IMR-90 (cell line): ENCODE data around the gene VWA8. TPM values are rescaled to one million over a fixed set of nuclear protein-coding genes. Genes with fewer than 3 reads are reported as not detected.

Experiments used
- ATAC-seq: fragments of 200-7000 bp; cut with Tn5 transposase; 2 replicates; pipeline ENCODE4 v1.9.1; 2020; ENCODE audit warnings: low read depth, mild to moderate bottlenecking, moderate library complexity
- BruUV-seq: library from RNA; stranded (reverse); fragments of 400-500 nt; replicated peaks from 2 replicates; lab custom pipeline; 2021; lab: Mats Ljungman, UMichigan
- CTCF ChIA-PET: fragments of 300-600 bp; formaldehyde crosslinking; extraction: SDS; loops from one replicate; lab custom pipeline; 2021; ENCODE audit warnings: antibody characterized with exemption; lab: Yijun Ruan, JAX
- POLR2A ChIA-PET: fragments of 300-600 bp; sonication (Branson Sonifier 250); formaldehyde crosslinking; loops from one replicate; lab custom pipeline; 2022; ENCODE audit warnings: antibody characterized with exemption; ENCODE audit not compliant: unreplicated experiment; lab: Charles Lee
- DNase-seq: peaks from one replicate; pipeline ENCODE4 v3.0.0; 2013
- H2AFZ ChIP-seq: replicated peaks from 2 replicates; pipeline ENCODE3; 2013; ENCODE audit warnings: low read length, mild to moderate bottlenecking; ENCODE audit not compliant: poor library complexity
- H2AK5ac ChIP-seq: 2 replicates; pipeline ENCODE4 v1.6.1; 2013; ENCODE audit warnings: low read depth, low read length, inconsistent platforms
- H2AK9ac ChIP-seq: replicated peaks from 2 replicates; pipeline ENCODE3; 2013; ENCODE audit warnings: mild to moderate bottlenecking, low read depth, low read length, moderate library complexity; ENCODE audit not compliant: poor library complexity
- H2BK120ac ChIP-seq: 2 replicates; pipeline ENCODE4 v1.6.1; 2013; ENCODE audit warnings: low read depth, low read length, inconsistent platforms
- H2BK15ac ChIP-seq: 3 replicates; pipeline ENCODE4 v1.6.1; 2013; ENCODE audit warnings: low read depth, low read length, inconsistent platforms
- H2BK20ac ChIP-seq: 2 replicates; pipeline ENCODE4 v1.6.1; 2013; ENCODE audit warnings: low read depth, mild to moderate bottlenecking, inconsistent platforms, low read length, moderate library complexity
- H2BK5ac ChIP-seq: 2 replicates; pipeline ENCODE4 v1.6.1; 2013; ENCODE audit warnings: mild to moderate bottlenecking, low read depth, low read length, inconsistent platforms; ENCODE audit not compliant: poor library complexity, severe bottlenecking
- H3K14ac ChIP-seq: replicated peaks from 2 replicates; pipeline ENCODE4 v1.6.1; 2013; ENCODE audit warnings: low read depth, low read length, inconsistent platforms
- H3K18ac ChIP-seq: 2 replicates; pipeline ENCODE4 v1.6.1; 2013; ENCODE audit warnings: low read depth, low read length, control low read depth
- H3K23ac ChIP-seq: 2 replicates; pipeline ENCODE4 v1.6.1; 2013; ENCODE audit warnings: low read depth, low read length, inconsistent platforms
- H3K27ac ChIP-seq: 2 replicates; pipeline ENCODE4 v1.5.1; 2013; ENCODE audit warnings: mild to moderate bottlenecking, control low read depth, low read length; ENCODE audit not compliant: insufficient read depth
- H3K27me3 ChIP-seq: 2 replicates; pipeline ENCODE4 v1.6.1; 2013; ENCODE audit warnings: low read length; ENCODE audit not compliant: control insufficient read depth, insufficient read depth
- H3K36me3 ChIP-seq: 2 replicates; pipeline ENCODE4 v1.6.1; 2013; ENCODE audit warnings: low read length, mixed read lengths; ENCODE audit not compliant: control insufficient read depth, insufficient read depth
- H3K4ac ChIP-seq: 2 replicates; pipeline ENCODE4 v1.6.1; 2013; ENCODE audit warnings: low read depth, low read length, inconsistent platforms
- H3K4me1 ChIP-seq: 2 replicates; pipeline ENCODE4 v1.6.1; 2013; ENCODE audit warnings: low read length, mixed read lengths; ENCODE audit not compliant: control insufficient read depth, insufficient read depth
- H3K4me2 ChIP-seq: 2 replicates; pipeline ENCODE4 v1.6.1; 2013; ENCODE audit warnings: low read depth, mild to moderate bottlenecking, control low read depth, low read length, moderate library complexity
- H3K4me3 ChIP-seq: 2 replicates; pipeline ENCODE4 v1.5.1; 2013; ENCODE audit warnings: low read depth, mild to moderate bottlenecking, control low read depth, low read length, moderate library complexity; ENCODE audit not compliant: insufficient read depth
- H3K56ac ChIP-seq: 2 replicates; pipeline ENCODE4 v1.6.1; 2013; ENCODE audit warnings: low read length, inconsistent platforms; ENCODE audit not compliant: insufficient read depth; ENCODE audit errors: extremely low read depth
- H3K79me1 ChIP-seq, 2 experiments: 2 replicates each; pipeline ENCODE4 v1.6.1; 2013; ENCODE audit warnings: low read length in 2 of 2, inconsistent platforms in 1 of 2, low read depth in 1 of 2
- H3K9ac ChIP-seq: 2 replicates; pipeline ENCODE4 v1.6.1; 2013; ENCODE audit warnings: low read depth, low read length, control low read depth
- H3K9me1 ChIP-seq: 2 replicates; pipeline ENCODE4 v1.6.1; 2013; ENCODE audit warnings: low read length, inconsistent platforms; ENCODE audit not compliant: insufficient read depth
- H3K9me3 ChIP-seq: 2 replicates; pipeline ENCODE4 v1.6.1; 2013; ENCODE audit warnings: low read length; ENCODE audit not compliant: control insufficient read depth, insufficient read depth
- H4K20me1 ChIP-seq: 2 replicates; pipeline ENCODE4 v1.6.1; 2013; ENCODE audit warnings: low read length, inconsistent platforms; ENCODE audit not compliant: insufficient read depth
- H4K5ac ChIP-seq: 2 replicates; pipeline ENCODE4 v1.6.1; 2013; ENCODE audit warnings: mild to moderate bottlenecking, low read depth, low read length, control low read depth
- H4K8ac ChIP-seq, 2 experiments: 2 replicates each; pipeline ENCODE4 v1.6.1; 2013; ENCODE audit warnings: low read depth in 2 of 2, low read length in 2 of 2, control low read depth in 1 of 2, inconsistent platforms in 1 of 2
- H4K91ac ChIP-seq: 2 replicates; pipeline ENCODE4 v1.6.1; 2013; ENCODE audit warnings: low read depth, low read length, inconsistent platforms; ENCODE audit not compliant: insufficient read depth
- CEBPB ChIP-seq: IDR thresholded peaks from 2 replicates; pipeline ENCODE4 v1.6.1; 2012; ENCODE audit warnings: low read depth, low read length, improper control_type of control experiment
- CHD1 ChIP-seq: IDR thresholded peaks from 2 replicates; pipeline ENCODE4 v1.6.1; 2012; ENCODE audit warnings: low read depth, low read length, improper control_type of control experiment
- MAFK ChIP-seq: IDR thresholded peaks from 2 replicates; pipeline ENCODE4 v1.6.1; 2012; ENCODE audit warnings: low read depth, low read length, improper control_type of control experiment
- NFE2L2 ChIP-seq: fragments of 150-350 bp; IDR thresholded peaks from 2 replicates; pipeline ENCODE4 v1.6.1; 2016; ENCODE audit warnings: low read depth, mild to moderate bottlenecking, low read length
- SMC3 ChIP-seq: fragments of 150-350 bp; IDR thresholded peaks from 2 replicates; pipeline ENCODE4 v1.6.1; 2016; ENCODE audit warnings: low read depth, mild to moderate bottlenecking, antibody characterized with exemption, low read length, moderate library complexity
- WGBS, 2 experiments: methylation state at CpG; one replicate each; pipeline versions ENCODE4 v1.1.5 to v1.1.7; 2013; ENCODE audit warnings: missing lambda C conversion rate in 2 of 2; ENCODE audit not compliant: insufficient read length in 1 of 2; ENCODE audit errors: extremely low coverage in 2 of 2; 5-methylcytosine and 5-hydroxymethylcytosine counted together
- dilution Hi-C: fragments of 300-500 bp; cut with HindIII; formaldehyde crosslinking; loops from one replicate; pipeline ENCODE4 v1.14.3; 2018; ENCODE audit warnings: low sequenced_read_pairs; ENCODE audit not compliant: unreplicated experiment
- in situ Hi-C: fragments of 300-500 bp; cut with MboI; formaldehyde crosslinking; loops from 3 replicates; pipeline ENCODE4 v1.14.3; 2019; ENCODE audit warnings: low sequenced_read_pairs, inconsistent platforms, mixed read lengths
- intact Hi-C: fragments of 100-400 bp; cut with micrococcal nuclease; formaldehyde crosslinking; loops from 2 replicates; pipeline ENCODE4 v1.10.0; 2022
- polyA plus RNA-seq, 3 experiments: library from polyadenylated mRNA; depleted of rRNA; stranded (reverse); fragments of >200 nt; gene quantifications; 2 replicates each; pipeline ENCODE4 v1.2.3, GENCODE V29; 2012; ENCODE audit warnings: low replicate concordance in 1 of 3
- total RNA-seq: library from RNA; depleted of rRNA; stranded (reverse); fragments of >200 nt; gene quantifications from 2 replicates; pipeline ENCODE4 v1.2.3, GENCODE V29; 2012
- TF ChIP-seq, protein P1 (sequence below): fragments of 150-350 bp; IDR thresholded peaks from 2 replicates; pipeline ENCODE4 v1.6.1; 2016; ENCODE audit warnings: low read depth, mild to moderate bottlenecking, low read length, moderate library complexity, borderline replicate concordance

VWA8 gene
- total and polyA plus RNA-seq, 2 of the 4 experiments (the other 2 are of a cell fraction): 5.9 to 18.3 TPM

DNA sequence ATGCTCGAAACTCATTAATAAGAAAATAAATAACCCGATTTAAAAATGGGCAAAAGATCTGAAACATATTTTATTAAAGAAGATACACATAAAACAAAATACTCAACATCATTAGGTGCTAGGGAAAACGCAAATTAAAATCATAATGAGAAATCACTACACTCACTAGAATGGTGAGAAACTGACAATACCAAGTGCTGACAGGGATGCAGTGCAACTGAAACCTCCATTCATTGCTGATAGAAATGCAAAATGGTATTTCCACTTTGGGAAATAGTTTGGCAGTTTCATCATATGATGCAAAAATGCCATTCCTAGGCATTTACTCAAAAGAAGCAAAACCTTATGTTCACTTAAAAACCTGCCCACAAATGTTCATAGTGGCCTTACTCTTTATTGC is 278.1 kb downstream of the VWA8 start:
- Histone ChIP-seq H3K9ac (no peak overlapping the region), H3K27me3 (no peaks in the 10 kb centered on the region), H4K5ac (no peak overlapping the region), H2AK5ac (no peak overlapping the region), H3K4me1 (peaks cover 2% of the 10 kb centered on the region; the same call in 1 of the 2 replicates), H2BK20ac (no peak overlapping the region), H3K14ac (no peak overlapping the region), H4K8ac (no peak overlapping the region), H3K4me2 (no peak overlapping the region), H2BK120ac (no peak overlapping the region), H2AK9ac (no peak overlapping the region), H3K9me1 (peaks cover 3% of the 10 kb centered on the region; the same call in 1 of the 2 replicates), H3K56ac (no peak overlapping the region), H3K4ac (no peak overlapping the region), H3K4me3 (no peak overlapping the region), H2BK15ac (no peak overlapping the region), H3K36me3 (no peaks in the 10 kb centered on the region; the same call in 1 of the 2 replicates), H4K91ac (no peak overlapping the region), H4K20me1 (no peaks in the 10 kb centered on the region), H2BK5ac (no peak overlapping the region), H3K27ac (no peak overlapping the region), H3K9me3 (no peaks in the 10 kb centered on the region), H3K79me1 (no peaks in the 10 kb centered on the region), H3K18ac (no peak overlapping the region), H2AFZ (no peak overlapping the region), H3K23ac (no peak overlapping the region)
- intact Hi-C loops (no loop called here), dilution Hi-C loops (no loop called here), in situ Hi-C loops (no loop called here)
- DNase-seq: no peak
- TF ChIP-seq SMC3: no peak
- no peak for TF ChIP-seq CHD1
- no peak for TF ChIP-seq CEBPB
- TF ChIP-seq, protein P1, sequence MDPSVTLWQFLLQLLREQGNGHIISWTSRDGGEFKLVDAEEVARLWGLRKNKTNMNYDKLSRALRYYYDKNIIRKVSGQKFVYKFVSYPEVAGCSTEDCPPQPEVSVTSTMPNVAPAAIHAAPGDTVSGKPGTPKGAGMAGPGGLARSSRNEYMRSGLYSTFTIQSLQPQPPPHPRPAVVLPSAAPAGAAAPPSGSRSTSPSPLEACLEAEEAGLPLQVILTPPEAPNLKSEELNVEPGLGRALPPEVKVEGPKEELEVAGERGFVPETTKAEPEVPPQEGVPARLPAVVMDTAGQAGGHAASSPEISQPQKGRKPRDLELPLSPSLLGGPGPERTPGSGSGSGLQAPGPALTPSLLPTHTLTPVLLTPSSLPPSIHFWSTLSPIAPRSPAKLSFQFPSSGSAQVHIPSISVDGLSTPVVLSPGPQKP: no peak
- no peak for TF ChIP-seq NFE2L2
- TF ChIP-seq MAFK: no peak
- no TSS peak for BruUV-seq
- no peak for ATAC-seq
- WGBS, 2 experiments: no CpG with 5 or more reads among the region's 3 CpGs
- ChIA-PET POLR2A (no interaction called here), CTCF (no interaction called here)
